Measurements from ENCODE around the gene MSANTD1.

The MSANTD1 gene

GRCh38 chr4:3237712-3238560 is 11.0 kb upstream of the MSANTD1 start:
- no peak overlapping the region for H3K4me3 ChIP-seq (replicated peaks; ENCODE audit: insufficient read depth, low read length)
- no peak overlapping the region for H3K27ac ChIP-seq (replicated peaks)
- no peak for DNase-seq (ENCODE audit: low read depth in 1 of 2, low spot score in 1 of 2)
- no peaks in the 10 kb centered on the region for H3K27me3 ChIP-seq (ENCODE audit: insufficient read depth, poor library complexity, severe bottlenecking)
- no peak for TF ChIP-seq GABPA (IDR thresholded peaks at IDR 0.05; ENCODE audit: low read depth)
- TF ChIP-seq, protein P1, sequence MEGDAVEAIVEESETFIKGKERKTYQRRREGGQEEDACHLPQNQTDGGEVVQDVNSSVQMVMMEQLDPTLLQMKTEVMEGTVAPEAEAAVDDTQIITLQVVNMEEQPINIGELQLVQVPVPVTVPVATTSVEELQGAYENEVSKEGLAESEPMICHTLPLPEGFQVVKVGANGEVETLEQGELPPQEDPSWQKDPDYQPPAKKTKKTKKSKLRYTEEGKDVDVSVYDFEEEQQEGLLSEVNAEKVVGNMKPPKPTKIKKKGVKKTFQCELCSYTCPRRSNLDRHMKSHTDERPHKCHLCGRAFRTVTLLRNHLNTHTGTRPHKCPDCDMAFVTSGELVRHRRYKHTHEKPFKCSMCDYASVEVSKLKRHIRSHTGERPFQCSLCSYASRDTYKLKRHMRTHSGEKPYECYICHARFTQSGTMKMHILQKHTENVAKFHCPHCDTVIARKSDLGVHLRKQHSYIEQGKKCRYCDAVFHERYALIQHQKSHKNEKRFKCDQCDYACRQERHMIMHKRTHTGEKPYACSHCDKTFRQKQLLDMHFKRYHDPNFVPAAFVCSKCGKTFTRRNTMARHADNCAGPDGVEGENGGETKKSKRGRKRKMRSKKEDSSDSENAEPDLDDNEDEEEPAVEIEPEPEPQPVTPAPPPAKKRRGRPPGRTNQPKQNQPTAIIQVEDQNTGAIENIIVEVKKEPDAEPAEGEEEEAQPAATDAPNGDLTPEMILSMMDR (IDR thresholded peaks at IDR 0.05; ENCODE audit: insufficient read depth, low read length), result no peak
- no peak for TF ChIP-seq SPI1 (IDR thresholded peaks at IDR 0.05; ENCODE audit: borderline replicate concordance, low read depth)
- no peak for TF ChIP-seq REST (IDR thresholded peaks at IDR 0.05; ENCODE audit: insufficient replicate concordance, low read depth)
- no peak for TF ChIP-seq POLR2AphosphoS5 (IDR thresholded peaks at IDR 0.05; ENCODE audit: low read depth)

DNA sequence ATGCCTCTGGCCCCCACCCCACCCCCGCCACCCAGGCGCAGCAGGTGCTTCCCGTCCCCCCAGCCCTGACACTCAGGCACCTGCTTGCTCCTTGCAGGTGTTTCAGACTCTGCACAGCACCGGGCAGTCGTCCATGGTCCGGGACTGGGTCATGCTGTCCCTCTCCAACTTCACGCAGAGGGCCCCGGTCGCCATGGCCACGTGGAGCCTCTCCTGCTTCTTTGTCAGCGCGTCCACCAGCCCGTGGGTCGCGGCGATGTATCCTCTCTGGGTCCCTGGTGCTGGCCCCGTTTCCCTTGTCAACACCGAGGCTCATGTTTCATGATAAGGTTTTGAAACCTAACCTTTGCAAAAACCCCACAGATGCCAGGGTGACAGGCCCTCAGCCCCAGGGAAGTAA is 10.2 kb upstream of the MSANTD1 start:
- H3K4me3 ChIP-seq (replicated peaks; ENCODE audit: insufficient read depth, low read length), result no peak overlapping the region
- H3K27ac ChIP-seq (replicated peaks), result no peak overlapping the region
- no peak for DNase-seq (ENCODE audit: low read depth in 1 of 2, low spot score in 1 of 2)
- H3K27me3 ChIP-seq (ENCODE audit: insufficient read depth, poor library complexity, severe bottlenecking), result no peaks in the 10 kb centered on the region
- TF ChIP-seq, protein P1 (IDR thresholded peaks at IDR 0.05; ENCODE audit: insufficient read depth, low read length), result no peak
- TF ChIP-seq GABPA (IDR thresholded peaks at IDR 0.05; ENCODE audit: low read depth) (no peak), SPI1 (IDR thresholded peaks at IDR 0.05; ENCODE audit: borderline replicate concordance, low read depth) (no peak), POLR2AphosphoS5 (IDR thresholded peaks at IDR 0.05; ENCODE audit: low read depth) (no peak), REST (IDR thresholded peaks at IDR 0.05; ENCODE audit: insufficient replicate concordance, low read depth) (no peak)

GRCh38 chr4:3239303-3239702 is 9.7 kb upstream of the MSANTD1 start:
- H3K27ac ChIP-seq (replicated peaks), result no peak overlapping the region

More at GRCh38 chr4:3239303-3239702, 9.7 kb upstream of the MSANTD1 start:
- H3K27me3 ChIP-seq (ENCODE audit: insufficient read depth, poor library complexity, severe bottlenecking), result no peaks in the 10 kb centered on the region
- TF ChIP-seq SPI1 (IDR thresholded peaks at IDR 0.05; ENCODE audit: borderline replicate concordance, low read depth) (no peak), GABPA (IDR thresholded peaks at IDR 0.05; ENCODE audit: low read depth) (no peak), POLR2AphosphoS5 (IDR thresholded peaks at IDR 0.05; ENCODE audit: low read depth) (no peak), REST (IDR thresholded peaks at IDR 0.05; ENCODE audit: insufficient replicate concordance, low read depth) (no peak)
- TF ChIP-seq, protein P1 (IDR thresholded peaks at IDR 0.05; ENCODE audit: insufficient read depth, low read length), result no peak
- no peak for DNase-seq (ENCODE audit: low read depth in 1 of 2, low spot score in 1 of 2)
- H3K4me3 ChIP-seq (replicated peaks; ENCODE audit: insufficient read depth, low read length), result no peak overlapping the region

All from HL-60 (cell line).